GM20431 (cell line): ENCODE measurements around the gene GTF2F1.
"Not testable (repeated sequence)": the region's sequence is repeated elsewhere in the genome, so short reads cannot be mapped to it uniquely, and the experiment has no call there.

ENCODE experiments used
- in situ Hi-C: fragments of 300-500 bp; cut with MseI, MboI; formaldehyde crosslinking; loops from one replicate; pipeline ENCODE4 v1.15.0; 2020; ENCODE audit warnings: low sequenced_read_pairs; ENCODE audit not compliant: unreplicated experiment

GTF2F1 gene

GRCh38 chr19:6360445-6360844, 32.5 kb downstream of the GTF2F1 start:
- in situ Hi-C loops: not testable (repeated sequence)

GRCh38 chr19:6359568-6360341, 33.2 kb downstream of the GTF2F1 start:
- in situ Hi-C loops: no loop called here

- in situ Hi-C loops: no loop called here
These were observed 35.0 kb downstream of the GTF2F1 start for GRCh38 chr19:6358003-6358402.

GRCh38 chr19:6357174-6357573, 35.8 kb downstream of the GTF2F1 start:
- in situ Hi-C loops: no loop called here

- in situ Hi-C loops: not testable (repeated sequence)
These were observed 37.5 kb downstream of the GTF2F1 start for GRCh38 chr19:6355321-6356040.

GRCh38 chr19:6354098-6354674, 38.8 kb downstream of the GTF2F1 start:
- in situ Hi-C loops: no loop called here

GRCh38 chr19:6352381-6353165, 40.4 kb downstream of the GTF2F1 start:
- in situ Hi-C loops: no loop called here

GRCh38 chr19:6350688-6351087, 42.3 kb downstream of the GTF2F1 start:
- in situ Hi-C loops: no loop called here

GRCh38 chr19:6349271-6349670, 43.7 kb downstream of the GTF2F1 start:
- in situ Hi-C loops: not testable (repeated sequence)

- in situ Hi-C loops: no loop called here
These were observed 49.5 kb downstream of the GTF2F1 start for GRCh38 chr19:6343462-6343861.

GRCh38 chr19:6340493-6341201, 52.3 kb downstream of the GTF2F1 start:
- in situ Hi-C loops: no loop called here

- in situ Hi-C loops: no loop called here
These were observed 58.3 kb downstream of the GTF2F1 start for GRCh38 chr19:6334490-6335285.

GRCh38 chr19:6333439-6333838, 59.5 kb downstream of the GTF2F1 start, which contains the start of gene ACER1:
Gene ACER1 (minus strand): TSS chr19:6333612. CDS start chr19:6333551, 61 bp downstream.
- in situ Hi-C loops: no loop called here
